Heart left ventricle (tissue), 13 donors: ENCODE data around the gene ST3GAL2.

Experiments
- POLR2A ChIP-seq, 2 donors: fragments of 450-650 bp; IDR thresholded peaks; one replicate each; pipeline ENCODE4 v1.6.1; 2017; ENCODE audit warnings: antibody characterized with exemption in 2 of 2, mild to moderate bottlenecking in 2 of 2, moderate library complexity in 2 of 2
- TF ChIP-seq, protein P1 (sequence below), 12 donors: fragments of 200-600 bp; sonication (generic) in 4 of 12; IDR thresholded peaks; one replicate each; pipeline versions ENCODE4 v1.5.0 to v1.8.0; 2018 to 2022; ENCODE audit warnings: antibody characterized with exemption in 12 of 12, mild to moderate bottlenecking in 5 of 12
- donor health status: ischemic (EF 13 %, LVEDD 7.1; RV severe dilation, severe dysfunction).
- donor health status: DM: no; HTN: yes; CAD: no.
- donor health status: DM: no; HTN: no; CAD: no.
- donor health status: ischemic (EF 25% LVEDD 6.9; RV normal size, moderate dysfunction).
- donor health status: ischemic (EF 25% LVEDD 5.7; RV mildly dilated, moderate dysfunction).
- donor health status: ischemic (EF 35%, LVEDD 5.7; RV mildly dilated, moderate dysfunction).
- donor health status: nonischemic (EF 11% LVEDD 7.7; RV severe dilation, severe dysfunction).
- donor health status: DM: yes; HTN: yes; CAD: no.
- donor health status: PGD.
- donor health status: ischemic (EF 29% LVEDD 5.4; RV normal size, mild dysfunction).
- donor health status: nonischemic (EF 23%, LVEDD 6.1; RV moderate dilation, normal function).

DNA sequence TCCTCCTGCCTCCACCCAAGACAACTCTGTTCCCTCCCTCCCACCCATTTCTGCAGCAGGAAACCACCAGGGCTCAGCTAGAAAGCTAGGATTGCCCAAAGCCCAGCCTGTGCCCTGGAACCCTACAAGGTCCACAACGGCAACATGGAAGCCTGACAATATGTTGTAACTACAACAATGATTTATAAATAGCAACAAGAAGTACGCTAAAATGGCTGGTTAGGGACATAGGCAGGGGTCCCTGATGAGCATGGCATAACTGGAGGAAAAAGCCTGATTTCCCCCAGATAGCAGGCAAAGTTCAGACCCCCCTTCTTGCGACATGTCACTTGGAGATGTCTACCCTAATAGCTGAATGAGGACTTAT, 6.6 kb downstream of the ST3GAL2 start:
- TF ChIP-seq, protein P1, sequence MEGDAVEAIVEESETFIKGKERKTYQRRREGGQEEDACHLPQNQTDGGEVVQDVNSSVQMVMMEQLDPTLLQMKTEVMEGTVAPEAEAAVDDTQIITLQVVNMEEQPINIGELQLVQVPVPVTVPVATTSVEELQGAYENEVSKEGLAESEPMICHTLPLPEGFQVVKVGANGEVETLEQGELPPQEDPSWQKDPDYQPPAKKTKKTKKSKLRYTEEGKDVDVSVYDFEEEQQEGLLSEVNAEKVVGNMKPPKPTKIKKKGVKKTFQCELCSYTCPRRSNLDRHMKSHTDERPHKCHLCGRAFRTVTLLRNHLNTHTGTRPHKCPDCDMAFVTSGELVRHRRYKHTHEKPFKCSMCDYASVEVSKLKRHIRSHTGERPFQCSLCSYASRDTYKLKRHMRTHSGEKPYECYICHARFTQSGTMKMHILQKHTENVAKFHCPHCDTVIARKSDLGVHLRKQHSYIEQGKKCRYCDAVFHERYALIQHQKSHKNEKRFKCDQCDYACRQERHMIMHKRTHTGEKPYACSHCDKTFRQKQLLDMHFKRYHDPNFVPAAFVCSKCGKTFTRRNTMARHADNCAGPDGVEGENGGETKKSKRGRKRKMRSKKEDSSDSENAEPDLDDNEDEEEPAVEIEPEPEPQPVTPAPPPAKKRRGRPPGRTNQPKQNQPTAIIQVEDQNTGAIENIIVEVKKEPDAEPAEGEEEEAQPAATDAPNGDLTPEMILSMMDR (IDR thresholded peaks at IDR 0.05) = no peak
- TF ChIP-seq POLR2A (IDR thresholded peaks at IDR 0.05) = no peak
